HPDE6-E6E7 (cell line): ENCODE results near the gene COL4A3.

ENCODE experiments used
- DNase-seq: peaks from one replicate; pipeline ENCODE4 v3.0.0; 2011; ENCODE audit warnings: missing footprints; ENCODE audit errors: extremely low spot score

Gene COL4A3

DNA sequence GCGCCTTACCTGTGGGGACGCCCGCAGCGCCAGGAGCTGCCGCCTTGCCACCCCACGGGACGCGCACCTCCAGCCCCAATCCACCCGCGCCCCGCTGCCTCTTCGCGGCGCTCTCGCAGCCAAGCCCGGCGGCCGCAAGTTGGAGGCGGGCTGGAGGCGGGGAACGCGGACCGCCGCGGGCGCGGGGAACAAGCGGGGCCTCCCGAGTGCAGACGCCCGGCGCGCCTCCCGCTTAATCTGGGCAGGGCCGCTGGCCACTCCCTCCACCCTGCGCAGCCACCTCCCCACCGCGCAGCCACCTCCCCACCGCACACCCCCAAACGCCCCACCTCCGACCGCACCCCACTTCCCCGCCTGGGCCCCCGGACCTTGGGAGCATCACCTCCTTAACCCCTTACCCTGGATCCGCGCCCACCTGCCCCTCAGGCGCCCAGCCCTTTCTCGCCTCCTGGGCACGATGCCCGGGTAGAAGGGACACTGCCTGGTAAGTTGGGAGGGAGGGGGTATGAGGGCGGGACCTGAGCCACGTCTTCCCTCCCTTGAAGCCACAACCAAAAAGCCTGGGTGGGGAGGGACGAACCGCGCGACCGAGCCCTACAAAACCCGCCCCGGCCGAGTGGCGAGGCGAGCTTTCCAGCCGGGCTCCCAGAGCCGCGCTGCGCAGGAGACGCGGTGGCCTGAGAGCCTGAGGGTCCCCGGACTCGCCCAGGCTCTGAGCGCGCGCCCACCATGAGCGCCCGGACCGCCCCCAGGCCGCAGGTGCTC, at the start of gene COL4A3, which contains the start of gene COL4A4:
TSS of gene COL4A3 (plus strand) at position 627 of the 765 bp plus-strand sequence. CDS start at position 730, 103 bp downstream.
TSS of gene COL4A4 (minus strand) at position 208 of the 765 bp plus-strand sequence. CDS start 16,722 bp downstream, outside the sequence.
- DNase-seq, result no peak

DNA sequence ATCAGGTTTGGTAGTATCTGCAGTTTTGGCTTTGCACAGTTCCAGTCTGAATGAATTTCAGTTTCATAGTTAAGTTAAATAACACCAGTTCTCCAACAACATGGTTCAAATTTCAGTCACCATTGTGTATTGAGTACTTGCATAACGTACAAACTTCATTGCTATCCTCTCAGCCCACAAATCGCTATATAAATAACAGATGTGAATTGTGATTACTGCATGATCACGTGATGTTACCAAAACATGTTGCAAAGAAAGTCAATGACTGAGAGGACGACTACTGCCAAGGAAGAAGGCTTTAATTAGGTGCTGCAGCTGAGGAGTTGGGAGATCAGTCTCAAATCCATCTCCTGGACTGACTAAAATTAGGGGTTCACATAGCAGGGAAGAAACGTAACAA, 48.7 kb upstream of the COL4A3 start:
- no peak for DNase-seq

DNA sequence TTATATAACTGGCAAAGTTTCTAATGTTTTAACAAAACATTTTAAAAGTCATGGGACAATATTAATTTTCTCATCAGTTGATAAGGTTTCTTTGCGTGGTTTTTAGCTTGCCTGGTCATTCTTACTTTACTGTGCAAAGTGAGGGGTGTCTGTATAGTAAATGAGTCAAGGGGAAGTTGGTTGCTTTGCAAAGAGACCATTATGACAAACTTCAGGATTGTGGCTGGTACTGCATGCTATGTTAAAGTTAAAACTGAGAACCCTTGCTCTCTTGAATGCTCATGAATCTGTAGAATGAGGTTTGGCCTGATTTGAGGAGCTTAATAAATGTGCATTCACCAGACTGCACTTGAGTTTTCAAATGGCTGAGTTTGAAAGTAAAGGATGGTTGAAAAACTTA, 47.4 kb upstream of the COL4A3 start:
- no peak for DNase-seq

- no peak for DNase-seq
Measured at GRCh38 chr2:227117852-227118251, 46.6 kb upstream of the COL4A3 start.

DNA sequence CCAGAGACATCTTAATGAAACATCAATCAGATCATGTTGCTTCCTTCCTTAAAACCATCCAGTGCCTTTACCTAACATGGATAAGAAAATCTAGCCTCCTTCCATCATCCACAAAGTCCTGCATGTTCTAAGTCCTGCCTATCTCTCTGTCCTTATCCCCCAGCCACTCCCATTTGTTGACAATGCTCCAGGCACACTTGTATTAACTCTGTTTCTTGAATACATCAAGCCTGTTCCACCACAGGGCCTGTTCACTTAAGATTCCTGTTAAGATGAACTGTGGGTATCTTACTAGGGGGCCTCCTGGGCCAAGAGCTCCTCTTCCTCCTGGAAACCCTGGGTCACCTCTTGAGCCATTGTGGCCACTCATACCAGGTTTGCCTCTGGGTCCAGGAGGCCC, 46.1 kb upstream of the COL4A3 start:
- no peak for DNase-seq

DNA sequence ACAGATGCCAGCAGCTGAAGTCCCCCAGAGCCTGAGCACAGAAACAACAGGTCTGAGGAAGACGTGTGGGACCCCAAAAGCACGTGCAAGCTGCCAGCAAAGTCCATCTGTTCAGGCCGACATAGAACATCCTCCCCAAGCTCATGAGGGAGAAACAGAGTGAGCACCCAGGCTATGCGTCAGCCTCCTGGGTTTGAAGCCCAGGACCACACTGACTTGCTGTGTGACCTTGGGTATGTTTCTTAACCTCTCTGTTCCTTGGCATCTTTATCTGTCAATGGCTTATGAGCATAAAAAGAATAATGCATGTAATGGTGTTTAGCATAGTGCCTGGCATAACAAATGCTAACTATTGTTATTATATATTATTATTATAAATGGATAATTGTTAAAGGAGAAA, 40.7 kb upstream of the COL4A3 start:
- DNase-seq, result no peak

- DNase-seq, result no peak
Measured at GRCh38 chr2:227124811-227125210, 39.6 kb upstream of the COL4A3 start.

DNA sequence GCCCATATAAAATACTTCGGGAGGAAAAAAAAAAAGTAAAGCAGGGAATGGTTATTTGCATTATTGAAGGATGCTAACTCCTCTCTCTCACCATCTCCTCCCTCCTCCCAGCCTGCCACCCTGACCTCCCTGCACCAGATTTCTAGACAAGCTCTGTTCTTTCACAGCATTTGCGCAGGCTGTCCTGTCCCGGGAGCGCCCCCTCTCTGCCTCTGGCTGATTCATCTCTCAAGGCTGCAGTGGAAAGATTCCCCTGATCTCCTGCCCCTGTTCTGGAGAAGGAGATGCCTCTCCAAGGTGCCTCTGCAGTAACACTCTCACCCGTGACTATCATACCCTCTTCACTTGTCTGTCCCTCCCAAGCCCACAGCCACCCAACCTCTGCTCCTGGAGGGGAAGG, 38.9 kb upstream of the COL4A3 start:
- no peak for DNase-seq

- no peak for DNase-seq
Measured at GRCh38 chr2:227127201-227127600, 37.2 kb upstream of the COL4A3 start.

DNA sequence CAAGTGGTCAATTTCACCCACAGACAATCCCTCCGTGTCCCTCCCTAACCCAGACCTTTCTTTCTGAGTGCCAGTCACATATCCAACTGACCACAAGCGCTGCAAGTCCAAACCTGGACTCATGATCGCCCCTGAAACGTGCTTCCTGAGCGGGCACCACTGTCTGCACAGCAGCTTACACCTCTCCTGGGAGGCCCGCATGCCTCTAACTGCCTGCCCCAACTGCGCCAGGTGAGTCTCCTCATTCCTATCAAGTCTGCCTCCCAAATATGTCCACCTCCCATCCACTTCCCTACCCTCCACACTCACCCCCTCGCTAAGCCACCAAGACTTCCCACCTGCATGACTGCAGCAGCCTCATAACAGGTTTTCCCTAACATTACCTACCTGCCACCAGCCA, 33.8 kb upstream of the COL4A3 start:
- no peak for DNase-seq

DNA sequence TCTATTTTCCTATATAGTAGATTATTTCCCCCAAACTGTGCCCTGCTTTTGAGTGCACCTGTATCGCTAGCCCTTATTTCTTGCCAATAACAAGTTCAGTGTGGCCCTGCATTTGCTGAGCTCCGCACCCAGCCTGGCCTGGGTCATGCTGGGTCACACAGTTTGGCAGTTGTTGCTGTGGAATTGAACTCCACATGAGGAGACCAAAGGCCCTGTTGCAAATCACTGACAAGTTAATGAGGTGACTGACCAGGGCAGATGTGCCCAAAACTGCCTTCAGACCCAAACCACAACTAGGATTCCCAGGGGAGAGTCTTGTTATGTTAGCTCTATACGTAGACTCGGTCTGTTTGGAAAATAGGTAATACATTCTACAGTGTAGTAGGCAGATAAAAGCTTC, 31.4 kb upstream of the COL4A3 start:
- DNase-seq, result no peak

GRCh38 chr2:227134591-227134990, 29.8 kb upstream of the COL4A3 start:
- DNase-seq, result no peak

DNA sequence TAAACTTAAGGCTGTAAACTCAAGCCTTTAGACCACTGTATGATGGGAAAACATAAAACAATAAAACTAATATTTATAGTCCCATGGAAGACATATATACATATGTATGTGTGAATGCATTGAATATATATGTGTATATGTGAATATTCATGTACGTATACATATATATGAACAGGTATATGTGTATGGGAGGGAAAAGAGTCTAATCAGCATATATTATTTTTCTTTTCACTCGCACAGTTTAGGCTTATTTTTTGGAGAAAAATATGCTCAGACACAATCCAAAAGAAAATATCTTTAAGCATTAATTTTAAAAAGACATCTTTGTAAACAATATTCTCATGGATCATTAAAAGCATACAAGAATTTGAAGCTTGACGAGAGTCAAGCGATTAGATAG, 23.1 kb upstream of the COL4A3 start:
- DNase-seq, result no peak

GRCh38 chr2:227143895-227144294, 20.5 kb upstream of the COL4A3 start:
- DNase-seq, result no peak

- no peak for DNase-seq
Measured at GRCh38 chr2:227146456-227146855, 18.0 kb upstream of the COL4A3 start.

DNA sequence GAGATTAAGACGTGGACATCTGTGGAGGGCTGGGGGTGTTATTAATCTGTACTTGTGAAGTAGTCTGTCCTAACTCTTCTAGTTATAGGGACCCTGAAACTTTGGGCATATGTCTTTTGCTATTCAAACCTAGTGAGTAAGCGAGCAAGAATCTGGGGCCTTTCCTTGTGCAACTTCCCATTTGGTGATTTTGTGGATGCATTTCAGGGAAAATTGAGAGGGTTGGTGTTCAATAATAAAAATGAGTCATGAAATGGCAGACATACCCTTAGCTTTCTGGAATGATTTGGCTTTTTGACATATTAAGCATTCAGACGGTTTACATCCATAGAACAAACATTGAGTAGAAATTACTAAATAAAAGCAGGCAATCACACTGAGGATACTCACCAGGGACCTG, 17.4 kb upstream of the COL4A3 start:
- DNase-seq, result no peak

DNA sequence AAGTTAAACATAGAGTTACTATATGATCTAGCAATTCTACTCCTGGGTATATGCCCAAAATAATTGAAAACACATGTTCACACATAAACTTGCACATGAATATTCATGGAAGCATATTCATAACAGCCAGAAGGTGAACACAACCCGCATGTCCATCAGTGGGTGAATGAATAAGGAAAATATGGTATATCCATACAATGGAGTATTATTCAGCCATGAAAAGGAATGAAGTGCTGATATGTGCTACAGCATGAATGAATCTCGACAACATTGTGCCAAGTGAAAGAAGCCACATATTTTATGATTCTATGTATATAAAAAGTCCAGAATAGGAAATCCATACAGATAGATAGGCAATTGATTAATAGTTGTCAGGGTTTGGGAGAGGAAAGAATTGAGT, 16.3 kb upstream of the COL4A3 start:
- no peak for DNase-seq

GRCh38 chr2:227150222-227150936, 14.0 kb upstream of the COL4A3 start:
- no peak for DNase-seq

DNA sequence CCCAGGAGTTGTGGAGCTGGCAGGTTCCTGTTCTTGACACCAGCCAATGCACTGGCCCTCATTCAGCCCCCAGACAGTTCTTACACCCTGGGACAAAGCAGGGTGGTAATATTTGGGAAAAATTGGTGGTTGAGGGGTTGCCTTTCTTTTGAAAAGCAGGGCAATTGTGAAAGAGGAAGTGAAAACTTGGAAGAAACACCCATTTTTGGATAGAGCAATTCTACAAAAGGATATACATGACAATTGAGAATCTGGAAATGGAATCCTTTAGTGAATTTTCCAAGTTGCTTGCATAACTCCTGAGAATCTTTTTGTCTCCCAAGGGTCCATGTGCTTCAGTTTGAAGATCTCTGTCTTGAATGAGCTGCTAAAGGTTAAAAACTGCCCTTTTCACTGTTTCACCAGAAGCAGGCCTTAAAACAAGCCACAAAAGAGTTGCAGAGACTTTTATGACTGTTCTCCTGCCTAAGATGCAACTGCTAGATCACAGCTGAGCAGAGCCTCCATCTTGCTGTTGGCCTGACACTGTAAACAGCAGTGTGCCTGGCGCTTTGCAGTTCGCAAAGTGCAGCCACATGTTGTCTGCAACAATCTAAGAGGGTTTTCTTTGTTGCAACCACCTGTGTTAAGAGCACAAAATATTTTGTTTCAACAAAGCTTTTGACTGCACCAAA, 12.2 kb upstream of the COL4A3 start:
- no peak for DNase-seq

GRCh38 chr2:227153307-227153706, 11.1 kb upstream of the COL4A3 start:
- DNase-seq, result peak; percentile 22

DNA sequence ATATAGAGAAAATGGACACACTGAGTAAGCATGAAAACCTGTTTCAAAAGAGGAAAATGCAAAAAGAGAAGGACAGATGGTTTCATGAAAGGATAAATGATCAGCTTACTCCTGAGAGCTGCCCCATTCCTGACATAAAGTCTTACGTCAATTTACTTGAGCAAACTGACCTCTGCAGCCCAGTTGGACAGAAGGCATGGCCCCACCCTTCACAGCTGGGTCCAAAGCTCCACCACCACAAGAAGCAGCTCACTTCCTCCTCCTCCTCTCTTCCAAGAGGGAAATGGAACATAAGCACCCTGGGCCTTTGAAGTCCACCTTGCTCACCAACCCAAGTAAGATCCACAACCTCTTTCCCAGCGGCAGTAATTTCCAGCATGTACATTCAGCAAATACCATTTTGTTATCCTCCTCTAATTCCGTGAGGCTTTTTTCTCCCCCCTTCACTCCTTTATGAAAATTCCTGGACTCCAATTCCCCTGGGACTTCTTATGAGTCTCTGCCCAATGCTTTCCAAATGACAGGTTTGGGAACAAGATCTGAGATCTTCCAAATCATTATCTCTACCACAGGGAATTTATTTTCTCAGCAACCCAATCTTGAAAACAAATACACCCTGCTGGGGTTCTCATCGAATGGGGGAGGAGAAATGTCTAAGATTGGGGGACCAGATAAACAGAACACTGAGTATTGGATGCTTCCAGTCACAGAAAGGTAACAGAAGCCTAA, 10.5 kb upstream of the COL4A3 start:
- no peak for DNase-seq
